ENCODE measurements around the gene FTSJ1.
A peak's percentile ranks its signal among the peaks of the same experiment; 100 is the strongest.
"Not testable (repeated sequence)": the region's sequence is repeated elsewhere in the genome, so short reads cannot be mapped to it uniquely, and the experiment has no call there.

The FTSJ1 gene

DNA sequence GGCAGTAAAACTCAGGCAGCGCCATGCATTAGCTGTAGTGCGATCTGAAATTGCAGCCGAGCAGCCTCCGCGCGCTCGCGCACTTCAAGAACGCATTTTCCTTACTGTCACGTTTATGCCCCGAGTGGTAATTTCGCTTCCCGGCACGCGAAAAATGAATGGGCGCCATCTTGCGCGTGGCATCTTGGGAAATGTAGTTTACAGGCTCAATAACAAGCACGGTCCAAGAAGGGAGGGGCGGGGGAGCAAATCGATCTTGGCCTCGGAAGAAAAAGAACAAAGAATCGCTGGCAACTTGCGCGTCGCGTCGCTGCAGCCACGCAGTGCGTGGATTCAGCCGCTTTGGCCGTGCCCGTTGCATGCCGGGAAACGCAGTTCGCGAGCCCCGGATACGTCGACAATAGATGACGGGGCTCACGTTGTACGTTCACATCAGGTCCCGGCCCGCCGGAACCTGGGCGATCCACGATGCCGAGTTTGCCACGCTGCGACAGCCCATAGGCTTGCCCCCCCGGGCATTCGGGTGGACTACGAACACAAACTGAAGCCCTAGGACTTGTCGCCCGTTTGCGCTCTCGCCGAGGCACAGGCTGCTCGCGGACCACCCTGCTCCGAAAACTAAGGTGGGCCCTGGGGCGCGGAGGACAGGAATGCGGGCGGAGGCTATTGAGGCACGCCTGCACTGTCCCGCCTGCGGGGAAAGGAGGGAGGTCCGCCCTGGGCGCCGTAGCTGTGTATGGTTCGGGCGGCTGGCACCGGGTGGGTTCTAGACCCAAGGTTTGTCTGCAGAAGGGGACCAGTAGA is at the start of gene FTSJ1:
TSS of gene FTSJ1 (plus strand) at position 426 of the 804 bp plus-strand sequence. CDS start 1,849 bp downstream, outside the sequence.
- peak; percentile 82 to 85 for DNase-seq

- DNase-seq: not testable (repeated sequence)
These were observed 48.8 kb upstream of the FTSJ1 start for GRCh38 chrX:48427027-48427716.

DNA sequence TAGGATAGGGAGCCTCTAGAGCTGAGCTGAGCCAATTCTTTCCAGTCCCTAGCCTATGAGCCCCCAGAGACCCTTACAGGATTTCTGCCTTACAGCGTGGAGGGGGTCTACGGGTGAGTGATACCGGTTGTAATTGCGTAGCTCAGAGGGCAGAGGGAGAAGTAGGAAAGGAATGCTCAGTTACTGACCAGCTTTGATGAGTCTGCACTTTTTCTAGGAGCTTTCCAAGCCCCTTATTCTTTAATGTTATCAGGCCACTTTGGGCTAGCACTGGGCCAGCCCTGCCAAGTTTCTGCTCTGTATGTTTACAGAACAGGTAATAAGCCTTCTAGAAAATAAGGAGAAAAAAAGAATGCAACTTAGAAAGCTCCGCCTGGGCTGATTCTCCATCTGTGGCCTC is 46.4 kb upstream of the FTSJ1 start:
- not testable (repeated sequence) for DNase-seq

DNA sequence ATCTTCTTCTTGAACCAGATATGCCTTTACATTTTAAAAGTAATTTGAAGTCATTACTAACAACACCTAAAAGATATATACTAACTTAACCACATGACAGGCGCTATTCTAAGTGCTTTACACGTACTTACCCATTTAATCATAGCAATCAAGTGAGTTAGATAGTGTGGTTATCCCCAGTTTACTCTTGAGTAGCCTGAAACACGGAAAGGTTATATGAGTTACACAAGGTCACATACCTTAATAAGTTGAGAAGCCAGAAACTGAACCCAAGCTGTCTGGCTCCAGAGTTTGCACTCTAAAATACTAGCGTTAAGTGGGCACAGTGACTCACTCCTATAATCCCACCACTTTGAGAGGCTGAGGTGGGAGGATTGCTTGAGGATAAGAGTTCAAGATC is 45.8 kb upstream of the FTSJ1 start:
- DNase-seq: not testable (repeated sequence)

GRCh38 chrX:48433713-48434112 is 42.3 kb upstream of the FTSJ1 start:
- not testable (repeated sequence) for DNase-seq

GRCh38 chrX:48447201-48447600 is 28.8 kb upstream of the FTSJ1 start:
- DNase-seq: not testable (repeated sequence)

DNA sequence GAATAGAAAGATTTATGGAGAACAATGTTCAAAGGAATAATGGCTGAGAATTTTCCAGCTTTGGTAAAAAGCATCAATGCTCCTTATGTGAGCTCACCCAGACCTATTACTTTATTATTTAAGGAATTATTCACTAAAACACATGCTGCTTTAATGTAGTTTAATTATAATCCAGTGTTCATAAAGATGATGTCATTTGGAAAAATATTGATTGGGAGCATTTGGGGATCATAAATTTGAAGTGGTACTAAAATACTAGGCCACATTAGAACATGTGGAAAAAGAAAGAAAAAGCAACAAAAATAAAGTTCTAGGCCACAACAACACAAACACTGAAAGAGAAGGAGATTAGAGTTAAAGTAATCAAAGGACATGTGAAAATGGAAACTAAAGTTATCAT is 25.9 kb upstream of the FTSJ1 start:
- DNase-seq: no peak

GRCh38 chrX:48451708-48452107 is 24.3 kb upstream of the FTSJ1 start:
- no peak for DNase-seq

DNA sequence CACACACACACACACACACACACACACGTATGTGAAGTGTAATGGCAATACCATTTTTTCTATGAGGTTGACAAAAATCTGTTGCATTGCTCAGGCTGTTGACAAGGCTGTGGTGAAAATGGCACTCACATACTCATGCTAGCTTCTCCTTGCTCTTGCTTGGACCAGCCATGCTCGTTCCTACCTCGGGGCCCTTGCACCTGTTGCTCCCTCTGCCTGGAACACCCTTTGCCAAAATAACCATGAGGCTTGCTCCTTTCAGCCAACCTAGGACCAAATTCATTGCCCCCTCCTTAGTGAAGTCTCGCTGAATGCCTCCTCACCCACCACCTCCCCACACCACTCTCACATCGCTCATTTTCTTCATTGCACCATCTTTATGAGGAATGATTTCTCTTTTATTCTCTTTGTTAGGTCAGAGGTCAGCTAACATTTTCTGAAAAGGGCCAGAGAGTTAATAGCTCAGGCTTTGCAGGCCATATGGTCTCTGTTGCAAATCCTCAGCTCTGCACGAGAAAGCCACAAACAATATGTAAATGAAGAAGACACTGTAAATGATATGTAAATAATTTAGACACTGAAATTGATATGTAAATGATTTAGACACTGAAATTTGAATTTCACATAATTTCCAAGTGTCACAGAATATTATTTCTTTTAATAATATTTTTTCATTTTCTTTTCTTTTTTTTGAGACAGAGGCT is 19.2 kb upstream of the FTSJ1 start:
- no peak for DNase-seq

DNA sequence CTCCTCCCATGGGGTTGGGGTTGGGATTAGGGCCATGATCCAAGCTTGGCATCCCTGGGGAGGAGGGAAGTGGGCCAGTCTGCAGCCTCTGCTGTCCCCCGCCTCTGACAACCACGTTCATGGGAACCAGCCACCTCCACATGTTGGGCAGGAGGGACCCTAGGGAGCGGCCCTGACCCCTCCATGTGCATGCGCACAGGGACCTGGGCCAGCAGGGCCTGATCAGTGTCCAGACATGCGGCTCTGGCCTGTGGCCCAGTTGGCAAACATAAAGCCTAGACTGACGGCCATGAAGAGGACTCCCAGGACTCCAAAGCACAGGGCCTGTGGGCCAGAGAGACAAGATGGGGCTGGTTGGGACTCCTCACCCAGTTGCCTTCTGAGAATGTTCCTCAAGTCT is 17.3 kb upstream of the FTSJ1 start:
- no peak for DNase-seq

DNA sequence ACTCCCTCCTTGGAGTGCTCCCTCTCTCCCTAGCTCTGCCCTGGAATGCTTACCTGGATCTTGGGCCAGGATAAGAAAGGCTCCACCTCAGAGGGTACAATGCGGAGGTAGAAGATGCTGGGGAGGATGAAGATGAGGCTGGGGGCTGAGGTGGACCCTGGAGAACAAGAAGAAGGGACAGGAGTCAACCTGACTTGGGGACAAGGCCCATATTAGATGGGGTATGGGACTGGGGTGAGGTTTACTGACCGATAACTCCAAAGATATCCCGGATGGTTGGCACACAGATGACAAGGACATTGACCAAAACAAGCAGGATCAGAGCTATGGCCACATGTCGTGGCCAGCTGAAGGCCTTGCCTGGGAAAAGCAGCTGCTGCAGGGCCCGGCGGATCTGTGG is 16.5 kb upstream of the FTSJ1 start:
- no peak for DNase-seq

- DNase-seq: no peak
These were observed 16.0 kb upstream of the FTSJ1 start for GRCh38 chrX:48460031-48460430.

- no peak for DNase-seq
These were observed 15.4 kb upstream of the FTSJ1 start for GRCh38 chrX:48460606-48461005.

DNA sequence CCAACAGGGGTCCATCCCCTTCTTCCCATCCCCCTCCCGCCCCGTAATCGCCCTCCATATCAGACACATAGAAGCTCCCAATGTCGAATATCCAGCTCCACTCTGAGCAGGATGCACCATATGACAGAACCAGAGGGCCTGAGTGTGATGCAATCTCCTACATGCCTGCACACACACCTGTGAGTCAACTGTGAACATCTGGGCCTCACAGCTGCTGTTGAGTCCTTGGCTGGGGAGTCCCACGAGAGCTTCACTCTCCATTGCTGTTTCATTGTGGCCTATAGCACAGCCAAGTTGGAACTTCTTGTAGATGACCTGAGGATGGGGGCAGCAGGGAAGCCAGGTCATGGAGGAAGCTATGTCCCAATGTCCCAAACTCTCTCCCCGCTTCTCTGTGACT is 14.2 kb upstream of the FTSJ1 start:
- DNase-seq: no peak

DNA sequence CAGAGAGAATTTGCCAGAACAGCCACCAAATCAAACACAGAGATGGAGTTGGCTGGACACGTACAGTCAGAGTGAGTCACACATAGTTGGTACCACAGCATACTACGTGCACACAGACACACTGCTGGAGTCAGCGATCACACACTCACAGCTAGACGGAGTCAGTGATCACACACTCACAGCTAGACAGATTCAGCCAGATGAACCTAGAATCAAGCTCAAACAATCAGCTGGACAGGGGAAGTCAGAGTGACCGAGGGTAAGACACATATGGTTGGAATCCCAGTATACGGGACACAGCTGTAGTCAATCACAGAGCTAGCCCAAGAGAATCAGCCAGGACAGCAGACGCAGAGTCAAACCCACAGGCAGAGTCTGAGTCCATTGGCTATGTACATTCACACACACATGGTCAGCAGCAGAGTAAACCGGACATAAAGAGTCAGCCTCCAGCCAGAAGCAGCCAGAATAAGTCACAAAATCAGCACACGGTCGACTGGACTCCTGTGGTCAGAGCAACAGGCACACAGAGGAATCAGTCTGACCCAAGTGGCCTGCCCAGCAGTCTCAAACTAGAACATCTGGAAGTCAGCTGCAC is 10.6 kb upstream of the FTSJ1 start:
- DNase-seq: no peak

DNA sequence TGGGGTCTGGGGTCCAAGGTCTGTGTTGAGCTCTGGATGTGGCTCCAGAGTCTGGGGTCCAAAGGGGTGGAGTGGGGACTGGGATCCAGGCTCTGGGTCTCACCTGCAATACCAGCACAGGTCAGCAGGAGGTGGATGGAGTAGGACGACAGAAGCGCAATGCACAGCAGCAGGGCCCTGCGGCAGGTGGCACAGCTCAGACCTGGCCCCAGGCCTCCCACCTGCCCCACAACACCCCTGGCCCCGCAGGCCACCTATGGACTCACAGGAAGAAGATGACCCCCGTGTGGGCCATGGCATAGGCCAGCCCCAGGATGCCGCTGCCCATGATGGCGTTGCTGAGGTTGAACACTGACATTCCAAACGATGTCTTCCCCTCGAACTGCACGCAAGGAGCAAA is 9.3 kb upstream of the FTSJ1 start:
- DNase-seq: no peak

DNA sequence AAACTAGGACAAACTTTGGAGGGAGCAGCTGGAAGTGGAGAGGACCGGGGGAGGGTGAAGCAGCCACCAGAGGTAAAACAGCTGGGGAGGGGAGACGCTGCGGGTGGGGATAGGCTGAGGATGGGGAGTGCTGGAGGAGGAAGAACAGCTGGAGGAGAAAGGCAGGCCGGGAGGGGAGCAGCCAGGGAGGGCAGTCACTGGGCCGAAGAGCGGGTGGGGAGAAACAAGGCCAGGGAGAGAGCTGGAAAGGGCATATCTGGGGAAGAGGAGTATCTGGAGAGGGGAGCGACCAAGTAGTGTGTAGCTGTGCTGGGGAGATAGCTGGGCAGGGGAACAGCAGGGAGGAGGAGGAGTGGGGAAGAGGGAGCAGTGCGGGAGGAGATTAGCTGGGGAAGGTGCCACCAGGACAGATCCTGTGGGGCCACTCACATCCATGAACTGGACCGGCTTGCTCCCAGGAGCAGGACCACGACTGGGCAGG is 8.7 kb upstream of the FTSJ1 start:
- DNase-seq: no peak

DNA sequence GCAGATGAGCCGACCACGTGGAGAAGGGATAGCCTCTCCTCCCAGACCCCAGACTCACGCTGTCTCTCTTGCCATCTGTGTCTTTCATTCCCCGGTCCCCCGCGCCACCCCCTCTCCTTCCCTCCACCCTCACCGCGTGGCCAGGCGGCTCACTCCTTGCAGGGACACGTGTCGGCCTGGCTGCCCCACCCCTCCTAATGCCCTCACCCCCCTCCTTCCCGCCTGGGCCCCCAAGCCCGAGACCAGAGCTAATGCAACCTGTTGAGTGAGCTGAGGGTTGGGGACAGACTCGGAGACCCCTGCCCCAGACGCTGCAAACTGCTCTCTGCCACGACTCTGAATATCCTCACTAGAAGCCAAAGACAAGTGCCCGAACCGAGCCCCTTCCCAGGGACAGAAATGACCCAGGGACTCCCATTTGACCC is 7.7 kb upstream of the FTSJ1 start:
- DNase-seq: no peak

- no peak for DNase-seq
These were observed 7.0 kb upstream of the FTSJ1 start for GRCh38 chrX:48468693-48469691.

- no peak for DNase-seq
These were observed 5.7 kb upstream of the FTSJ1 start, which contains the start of gene SLC38A5 for GRCh38 chrX:48470110-48470832. SLC38A5 (minus strand) TSS chrX:48470260; CDS start chrX:48467924, 2,336 bp downstream.

GRCh38 chrX:48470833-48471118 is 5.2 kb upstream of the FTSJ1 start:
- DNase-seq: no peak

Measured in hippocampal formation (tissue), 2 donors.